WTC11 (cell line): ENCODE measurements around the gene ASCL3.

ENCODE experiments used
- ARID4B ChIP-seq: sonication (generic); formaldehyde crosslinking; IDR thresholded peaks from 2 replicates; pipeline ENCODE4 v1.8.0; 2023; ENCODE audit warnings: missing genetic modification reagents, mild to moderate bottlenecking, borderline replicate concordance
- CREB1 ChIP-seq: sonication (generic); formaldehyde crosslinking; IDR thresholded peaks from 2 replicates; pipeline ENCODE4 v1.8.0; 2023; ENCODE audit warnings: mild to moderate bottlenecking, missing genetic modification reagents
- CTCF ChIP-seq: fragments of 200-600 bp; IDR thresholded peaks from 2 replicates; pipeline ENCODE4 v1.8.0; 2022; ENCODE audit warnings: antibody characterized with exemption

DNA sequence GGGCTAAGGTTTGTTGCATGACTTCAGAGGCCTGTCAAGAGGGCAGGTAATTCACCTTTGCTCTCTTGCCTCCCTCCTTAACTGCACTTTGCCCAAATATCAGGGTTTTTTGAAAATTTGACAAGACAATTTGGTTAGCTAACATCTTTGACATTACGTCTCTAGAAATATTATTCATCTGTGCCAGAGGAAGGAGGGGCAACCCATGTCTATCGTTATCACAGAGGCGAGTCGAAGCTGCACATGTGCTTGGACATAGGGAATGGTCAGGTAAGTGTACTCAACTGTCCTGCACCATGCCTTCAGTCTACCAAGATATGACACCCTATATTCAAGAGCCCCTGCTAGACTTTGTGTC is 28.2 kb downstream of the ASCL3 start:
- TF ChIP-seq CTCF, result no peak
- no peak for TF ChIP-seq CREB1 (CRISPR knock-in tag)
- no peak for TF ChIP-seq ARID4B (CRISPR knock-in tag)
